KMS-11 (cell line): ENCODE measurements around the gene NOL4L.

Experiments used
- H2AFZ ChIP-seq: fragments of 200-600 bp; sonication (generic); 2 replicates; pipeline ENCODE4 v1.6.1; 2016; ENCODE audit warnings: antibody characterized with exemption, mixed run types, low read depth
- H3K27ac ChIP-seq: fragments of 200-600 bp; sonication (generic); 2 replicates; pipeline ENCODE4 v1.6.1; 2016; ENCODE audit warnings: mild to moderate bottlenecking, mixed run types
- H3K27me3 ChIP-seq: fragments of 200-600 bp; sonication (generic); 2 replicates; pipeline ENCODE4 v1.6.1; 2017; ENCODE audit warnings: mild to moderate bottlenecking, low read depth, mixed run types, moderate library complexity; ENCODE audit not compliant: insufficient read depth
- H3K36me3 ChIP-seq: fragments of 200-600 bp; sonication (generic); 2 replicates; pipeline ENCODE4 v1.6.1; 2017; ENCODE audit warnings: mild to moderate bottlenecking, mixed run types; ENCODE audit not compliant: insufficient read depth
- H3K4me1 ChIP-seq: fragments of 200-600 bp; sonication (generic); 2 replicates; pipeline ENCODE4 v1.6.1; 2016; ENCODE audit warnings: mild to moderate bottlenecking, low read depth, mixed run types; ENCODE audit not compliant: poor library complexity, severe bottlenecking
- H3K4me2 ChIP-seq: fragments of 200-600 bp; sonication (generic); 2 replicates; pipeline ENCODE4 v1.7.0; 2016; ENCODE audit warnings: mild to moderate bottlenecking, mixed run types
- H3K4me3 ChIP-seq: fragments of 200-600 bp; sonication (generic); IDR thresholded peaks from 2 replicates; pipeline ENCODE4 v1.6.1; 2017; ENCODE audit warnings: low read depth, low read length, mixed read lengths; ENCODE audit not compliant: insufficient read depth
- H3K79me2 ChIP-seq: fragments of 200-600 bp; sonication (generic); 2 replicates; pipeline ENCODE4 v1.6.1; 2016; ENCODE audit warnings: low read depth, mixed run types; ENCODE audit not compliant: insufficient read depth
- H3K9ac ChIP-seq: fragments of 200-600 bp; sonication (generic); 2 replicates; pipeline ENCODE4 v1.6.1; 2016; ENCODE audit warnings: mild to moderate bottlenecking, mixed run types
- H4K20me1 ChIP-seq: fragments of 200-600 bp; sonication (generic); 2 replicates; pipeline ENCODE4 v1.6.1; 2016; ENCODE audit warnings: mild to moderate bottlenecking, mixed run types; ENCODE audit not compliant: insufficient read depth
- TF ChIP-seq, protein P1 (sequence below): fragments of 200-600 bp; sonication (generic); conservative IDR thresholded peaks from 2 replicates; pipeline ENCODE4 v1.6.1; 2017; ENCODE audit warnings: low read depth, mild to moderate bottlenecking, antibody characterized with exemption, low read length, moderate library complexity, mixed read lengths

Gene NOL4L

GRCh38 chr20:32518593-32519380 lies 66.3 kb downstream of the NOL4L start:
- no peak overlapping the region for H3K9ac ChIP-seq
- H2AFZ ChIP-seq = no peak overlapping the region
- no peak overlapping the region for H3K4me3 ChIP-seq
- no peak overlapping the region for H3K4me2 ChIP-seq
- no peaks in the 10 kb centered on the region for H3K36me3 ChIP-seq
- peaks cover 29% of the 10 kb centered on the region for H3K4me1 ChIP-seq
- no peaks in the 10 kb centered on the region for H3K27me3 ChIP-seq
- no peak overlapping the region for H3K27ac ChIP-seq
- H3K79me2 ChIP-seq = no peaks in the 10 kb centered on the region
- no peaks in the 10 kb centered on the region for H4K20me1 ChIP-seq
- TF ChIP-seq, protein P1, sequence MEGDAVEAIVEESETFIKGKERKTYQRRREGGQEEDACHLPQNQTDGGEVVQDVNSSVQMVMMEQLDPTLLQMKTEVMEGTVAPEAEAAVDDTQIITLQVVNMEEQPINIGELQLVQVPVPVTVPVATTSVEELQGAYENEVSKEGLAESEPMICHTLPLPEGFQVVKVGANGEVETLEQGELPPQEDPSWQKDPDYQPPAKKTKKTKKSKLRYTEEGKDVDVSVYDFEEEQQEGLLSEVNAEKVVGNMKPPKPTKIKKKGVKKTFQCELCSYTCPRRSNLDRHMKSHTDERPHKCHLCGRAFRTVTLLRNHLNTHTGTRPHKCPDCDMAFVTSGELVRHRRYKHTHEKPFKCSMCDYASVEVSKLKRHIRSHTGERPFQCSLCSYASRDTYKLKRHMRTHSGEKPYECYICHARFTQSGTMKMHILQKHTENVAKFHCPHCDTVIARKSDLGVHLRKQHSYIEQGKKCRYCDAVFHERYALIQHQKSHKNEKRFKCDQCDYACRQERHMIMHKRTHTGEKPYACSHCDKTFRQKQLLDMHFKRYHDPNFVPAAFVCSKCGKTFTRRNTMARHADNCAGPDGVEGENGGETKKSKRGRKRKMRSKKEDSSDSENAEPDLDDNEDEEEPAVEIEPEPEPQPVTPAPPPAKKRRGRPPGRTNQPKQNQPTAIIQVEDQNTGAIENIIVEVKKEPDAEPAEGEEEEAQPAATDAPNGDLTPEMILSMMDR = no peak

DNA sequence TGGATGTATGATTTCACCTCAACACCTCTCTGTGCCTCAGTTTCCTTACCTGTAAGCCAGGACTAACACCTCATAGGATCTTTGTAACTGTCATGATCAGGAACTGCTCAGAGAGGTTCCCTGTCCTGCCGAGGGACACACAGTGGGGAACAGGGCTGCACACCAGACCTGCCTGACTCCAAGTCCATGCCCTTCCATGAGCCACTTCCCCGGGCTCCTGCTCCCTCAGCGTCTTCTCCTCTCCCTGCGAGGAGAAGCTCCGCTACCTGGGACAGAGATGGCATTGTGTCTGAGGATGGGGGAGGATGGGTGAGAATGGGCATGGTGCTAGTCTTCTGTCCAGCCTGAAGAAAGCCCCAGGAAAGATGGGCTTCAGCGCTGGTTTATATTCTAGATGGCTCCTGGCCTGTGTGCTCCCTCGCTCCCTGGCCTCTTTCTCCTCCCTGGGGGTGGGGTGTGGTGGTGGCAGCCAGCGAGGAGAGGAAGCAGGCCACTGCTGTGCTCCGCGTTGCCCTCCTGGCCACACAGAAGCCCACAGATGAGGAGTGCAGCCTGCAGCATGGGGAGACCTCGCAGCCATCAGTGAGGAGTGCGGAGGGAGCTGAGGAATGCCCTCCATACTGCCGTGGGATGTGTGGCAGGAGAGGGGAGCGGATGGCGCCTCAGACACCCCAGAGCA lies 67.1 kb downstream of the NOL4L start:
- Histone ChIP-seq H4K20me1 (no peaks in the 10 kb centered on the region), H3K4me2 (no peak overlapping the region), H3K79me2 (no peaks in the 10 kb centered on the region), H2AFZ (no peak overlapping the region), H3K4me3 (no peak overlapping the region), H3K27ac (no peak overlapping the region), H3K9ac (no peak overlapping the region), H3K4me1 (peaks cover 22% of the 10 kb centered on the region), H3K27me3 (no peaks in the 10 kb centered on the region), H3K36me3 (no peaks in the 10 kb centered on the region)
- TF ChIP-seq, protein P1 = no peak

DNA sequence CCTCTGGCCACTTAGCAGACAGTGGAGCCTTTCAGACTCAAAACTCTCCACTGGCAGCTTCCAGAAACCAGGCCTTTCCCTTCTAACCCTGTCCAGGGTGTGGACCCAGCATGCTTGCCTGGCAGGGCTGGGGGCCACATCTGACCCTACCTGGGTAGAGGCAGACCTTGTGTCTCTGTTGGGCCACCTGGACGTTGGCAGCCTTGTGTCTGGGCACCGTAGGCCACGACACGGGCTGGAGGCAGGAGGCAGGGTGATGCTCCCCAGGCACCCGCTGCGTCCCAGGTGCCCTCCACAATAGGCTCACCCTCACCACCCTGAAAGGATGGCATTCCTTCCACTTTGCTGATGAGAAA lies 67.6 kb downstream of the NOL4L start:
- H4K20me1 ChIP-seq = no peaks in the 10 kb centered on the region
- H3K4me2 ChIP-seq = no peak overlapping the region
- no peak overlapping the region for H3K9ac ChIP-seq
- no peak overlapping the region for H3K27ac ChIP-seq
- no peak overlapping the region for H3K4me3 ChIP-seq
- H3K79me2 ChIP-seq = no peaks in the 10 kb centered on the region
- H2AFZ ChIP-seq = no peak overlapping the region
- H3K36me3 ChIP-seq = no peaks in the 10 kb centered on the region
- TF ChIP-seq, protein P1 = no peak
- H3K4me1 ChIP-seq = peaks cover 16% of the 10 kb centered on the region
- no peaks in the 10 kb centered on the region for H3K27me3 ChIP-seq

GRCh38 chr20:32516583-32517517 lies 68.3 kb downstream of the NOL4L start:
- no peak overlapping the region for H3K4me3 ChIP-seq
- no peaks in the 10 kb centered on the region for H3K27me3 ChIP-seq
- no peak overlapping the region for H2AFZ ChIP-seq
- H3K79me2 ChIP-seq = no peaks in the 10 kb centered on the region
- no peak overlapping the region for H3K9ac ChIP-seq
- TF ChIP-seq, protein P1 = no peak
- no peaks in the 10 kb centered on the region for H4K20me1 ChIP-seq
- H3K27ac ChIP-seq = no peak overlapping the region
- peaks cover 11% of the 10 kb centered on the region for H3K4me1 ChIP-seq
- no peaks in the 10 kb centered on the region for H3K36me3 ChIP-seq
- no peak overlapping the region for H3K4me2 ChIP-seq
